Measurements from ENCODE around the gene EVI5L. TPM values are rescaled to one million over a fixed set of nuclear protein-coding genes. Genes with fewer than 3 reads are reported as not detected.

Gene EVI5L
- polyA plus RNA-seq, 4 donors, result 2.9 to 8.4 (median 5.6) TPM

GRCh38 chr19:7894612-7895309 is 64.7 kb downstream of the EVI5L start:
- Histone ChIP-seq H3K4me3 (ENCODE audit: low read depth in 1 of 3, low read length in 3 of 3) (no peak overlapping the region), H3K27ac (ENCODE audit: low read depth in 1 of 3, low read length in 2 of 3) (no peak overlapping the region), H3K4me1 (ENCODE audit: control insufficient read depth in 3 of 3, insufficient read depth in 2 of 3, low read depth in 1 of 3, low read length in 2 of 3) (peaks cover 0 to 2% (median 0%) of the 10 kb centered on the region in 3 donors), H3K9me3 (ENCODE audit: control insufficient read depth in 2 of 2, insufficient read depth in 1 of 2, low read depth in 1 of 2, low read length in 1 of 2) (no peaks in the 10 kb centered on the region), H3K27me3 (ENCODE audit: control insufficient read depth in 3 of 3, insufficient read depth in 3 of 3, low read length in 3 of 3) (no peaks in the 10 kb centered on the region), H3K36me3 (ENCODE audit: control insufficient read depth in 3 of 3, insufficient read depth in 2 of 3, low read depth in 1 of 3, low read length in 3 of 3) (peaks cover 0 to 2% (median 0%) of the 10 kb centered on the region in 3 donors)
- DNase-seq, result no peak
- WGBS, 3 donors, result 26 to 45% (median 39%) methylated on average over 17 to 18 of the region's 18 CpGs
- no peak for FAIRE-seq

GRCh38 chr19:7895565-7895964 is 65.5 kb downstream of the EVI5L start:
- no peak for FAIRE-seq
- no peaks in the 10 kb centered on the region for H3K9me3 ChIP-seq (ENCODE audit: control insufficient read depth in 2 of 2, insufficient read depth in 1 of 2, low read depth in 1 of 2, low read length in 1 of 2)
- no peak overlapping the region for H3K27ac ChIP-seq (ENCODE audit: low read depth in 1 of 3, low read length in 2 of 3)
- H3K36me3 ChIP-seq (ENCODE audit: control insufficient read depth in 3 of 3, insufficient read depth in 2 of 3, low read depth in 1 of 3, low read length in 3 of 3), result peaks cover 0 to 2% (median 0%) of the 10 kb centered on the region in 3 donors
- H3K27me3 ChIP-seq (ENCODE audit: control insufficient read depth in 3 of 3, insufficient read depth in 3 of 3, low read length in 3 of 3), result no peaks in the 10 kb centered on the region
- peaks cover 0 to 2% (median 0%) of the 10 kb centered on the region in 3 donors for H3K4me1 ChIP-seq (ENCODE audit: control insufficient read depth in 3 of 3, insufficient read depth in 2 of 3, low read depth in 1 of 3, low read length in 2 of 3)
- WGBS, 3 donors, result 79 to 86% (median 83%) methylated on average over 13 of the region's 13 CpGs
- H3K4me3 ChIP-seq (ENCODE audit: low read depth in 1 of 3, low read length in 3 of 3), result no peak overlapping the region
- DNase-seq, result no peak

GRCh38 chr19:7897292-7897691 is 67.3 kb downstream of the EVI5L start:
- no peak for FAIRE-seq
- Histone ChIP-seq H3K36me3 (ENCODE audit: control insufficient read depth in 3 of 3, insufficient read depth in 2 of 3, low read depth in 1 of 3, low read length in 3 of 3) (peaks cover 0 to 2% (median 0%) of the 10 kb centered on the region in 3 donors), H3K4me1 (ENCODE audit: control insufficient read depth in 3 of 3, insufficient read depth in 2 of 3, low read depth in 1 of 3, low read length in 2 of 3) (peaks cover 0 to 2% (median 0%) of the 10 kb centered on the region in 3 donors), H3K9me3 (ENCODE audit: control insufficient read depth in 2 of 2, insufficient read depth in 1 of 2, low read depth in 1 of 2, low read length in 1 of 2) (no peaks in the 10 kb centered on the region), H3K27ac (ENCODE audit: low read depth in 1 of 3, low read length in 2 of 3) (no peak overlapping the region), H3K27me3 (ENCODE audit: control insufficient read depth in 3 of 3, insufficient read depth in 3 of 3, low read length in 3 of 3) (no peaks in the 10 kb centered on the region), H3K4me3 (ENCODE audit: low read depth in 1 of 3, low read length in 3 of 3) (no peak overlapping the region)
- peak in 1 of 2 donors; percentile 44 for DNase-seq
- 42 to 72% (median 50%) methylated on average over 11 of the region's 11 CpGs for WGBS, 3 donors

GRCh38 chr19:7898967-7899366 is 68.9 kb downstream of the EVI5L start:
- FAIRE-seq, result no peak

GRCh38 chr19:7899751-7900378 is 69.8 kb downstream of the EVI5L start:
- no peak for FAIRE-seq
- 89 to 92% (median 91%) methylated on average over 32 to 34 of the region's 34 CpGs for WGBS, 3 donors
- DNase-seq, result no peak

More at GRCh38 chr19:7898967-7899366, 68.9 kb downstream of the EVI5L start:
- 91 to 96% (median 94%) methylated on average over 16 of the region's 16 CpGs for WGBS, 3 donors
- no peak overlapping the region for H3K4me3 ChIP-seq (ENCODE audit: low read depth in 1 of 3, low read length in 3 of 3)
- no peaks in the 10 kb centered on the region for H3K27me3 ChIP-seq (ENCODE audit: control insufficient read depth in 3 of 3, insufficient read depth in 3 of 3, low read length in 3 of 3)
- DNase-seq, result no peak
- H3K36me3 ChIP-seq (ENCODE audit: control insufficient read depth in 3 of 3, insufficient read depth in 2 of 3, low read depth in 1 of 3, low read length in 3 of 3), result peaks cover 0 to 2% (median 0%) of the 10 kb centered on the region in 3 donors
- H3K9me3 ChIP-seq (ENCODE audit: control insufficient read depth in 2 of 2, insufficient read depth in 1 of 2, low read depth in 1 of 2, low read length in 1 of 2), result no peaks in the 10 kb centered on the region
- no peak overlapping the region for H3K27ac ChIP-seq (ENCODE audit: low read depth in 1 of 3, low read length in 2 of 3)
- peaks cover 0 to 11% (median 4%) of the 10 kb centered on the region in 3 donors for H3K4me1 ChIP-seq (ENCODE audit: control insufficient read depth in 3 of 3, insufficient read depth in 2 of 3, low read depth in 1 of 3, low read length in 2 of 3)

GRCh38 chr19:7900401-7900870 is 70.4 kb downstream of the EVI5L start:
- DNase-seq, result no peak
- Histone ChIP-seq H3K27me3 (ENCODE audit: control insufficient read depth in 3 of 3, insufficient read depth in 3 of 3, low read length in 3 of 3) (no peaks in the 10 kb centered on the region), H3K27ac (ENCODE audit: low read depth in 1 of 3, low read length in 2 of 3) (no peak overlapping the region), H3K36me3 (ENCODE audit: control insufficient read depth in 3 of 3, insufficient read depth in 2 of 3, low read depth in 1 of 3, low read length in 3 of 3) (peaks cover 0 to 12% (median 0%) of the 10 kb centered on the region in 3 donors), H3K4me3 (ENCODE audit: low read depth in 1 of 3, low read length in 3 of 3) (no peak overlapping the region), H3K9me3 (ENCODE audit: control insufficient read depth in 2 of 2, insufficient read depth in 1 of 2, low read depth in 1 of 2, low read length in 1 of 2) (no peaks in the 10 kb centered on the region), H3K4me1 (ENCODE audit: control insufficient read depth in 3 of 3, insufficient read depth in 2 of 3, low read depth in 1 of 3, low read length in 2 of 3) (peaks cover 0 to 22% (median 4%) of the 10 kb centered on the region in 3 donors)
- no peak for FAIRE-seq
- 84 to 88% (median 85%) methylated on average over 21 of the region's 21 CpGs for WGBS, 3 donors

More at GRCh38 chr19:7899751-7900378, 69.8 kb downstream of the EVI5L start:
- Histone ChIP-seq H3K27me3 (ENCODE audit: control insufficient read depth in 3 of 3, insufficient read depth in 3 of 3, low read length in 3 of 3) (no peaks in the 10 kb centered on the region), H3K4me1 (ENCODE audit: control insufficient read depth in 3 of 3, insufficient read depth in 2 of 3, low read depth in 1 of 3, low read length in 2 of 3) (peaks cover 0 to 17% (median 4%) of the 10 kb centered on the region in 3 donors), H3K27ac (ENCODE audit: low read depth in 1 of 3, low read length in 2 of 3) (no peak overlapping the region), H3K9me3 (ENCODE audit: control insufficient read depth in 2 of 2, insufficient read depth in 1 of 2, low read depth in 1 of 2, low read length in 1 of 2) (no peaks in the 10 kb centered on the region), H3K4me3 (ENCODE audit: low read depth in 1 of 3, low read length in 3 of 3) (no peak overlapping the region), H3K36me3 (ENCODE audit: control insufficient read depth in 3 of 3, insufficient read depth in 2 of 3, low read depth in 1 of 3, low read length in 3 of 3) (peaks cover 0 to 7% (median 0%) of the 10 kb centered on the region in 3 donors)

GRCh38 chr19:7900931-7901330 is 70.9 kb downstream of the EVI5L start:
- 67 to 86% (median 76%) methylated on average over 3 of the region's 3 CpGs for WGBS, 3 donors
- no peak overlapping the region for H3K4me3 ChIP-seq (ENCODE audit: low read depth in 1 of 3, low read length in 3 of 3)
- H3K27ac ChIP-seq (ENCODE audit: low read depth in 1 of 3, low read length in 2 of 3), result no peak overlapping the region
- no peaks in the 10 kb centered on the region for H3K9me3 ChIP-seq (ENCODE audit: control insufficient read depth in 2 of 2, insufficient read depth in 1 of 2, low read depth in 1 of 2, low read length in 1 of 2)
- no peak for FAIRE-seq
- no peak for DNase-seq
- H3K36me3 ChIP-seq (ENCODE audit: control insufficient read depth in 3 of 3, insufficient read depth in 2 of 3, low read depth in 1 of 3, low read length in 3 of 3), result peaks cover 0 to 17% (median 2%) of the 10 kb centered on the region in 3 donors
- H3K27me3 ChIP-seq (ENCODE audit: control insufficient read depth in 3 of 3, insufficient read depth in 3 of 3, low read length in 3 of 3), result no peaks in the 10 kb centered on the region
- H3K4me1 ChIP-seq (ENCODE audit: control insufficient read depth in 3 of 3, insufficient read depth in 2 of 3, low read depth in 1 of 3, low read length in 2 of 3), result peaks cover 0 to 24% (median 4%) of the 10 kb centered on the region in 3 donors

GRCh38 chr19:7901337-7901736 is 71.3 kb downstream of the EVI5L start:
- Histone ChIP-seq H3K27me3 (ENCODE audit: control insufficient read depth in 3 of 3, insufficient read depth in 3 of 3, low read length in 3 of 3) (no peaks in the 10 kb centered on the region), H3K9me3 (ENCODE audit: control insufficient read depth in 2 of 2, insufficient read depth in 1 of 2, low read depth in 1 of 2, low read length in 1 of 2) (no peaks in the 10 kb centered on the region), H3K27ac (ENCODE audit: low read depth in 1 of 3, low read length in 2 of 3) (no peak overlapping the region), H3K4me1 (ENCODE audit: control insufficient read depth in 3 of 3, insufficient read depth in 2 of 3, low read depth in 1 of 3, low read length in 2 of 3) (peaks cover 0 to 24% (median 4%) of the 10 kb centered on the region in 3 donors), H3K36me3 (ENCODE audit: control insufficient read depth in 3 of 3, insufficient read depth in 2 of 3, low read depth in 1 of 3, low read length in 3 of 3) (peaks cover 0 to 21% (median 2%) of the 10 kb centered on the region in 3 donors), H3K4me3 (ENCODE audit: low read depth in 1 of 3, low read length in 3 of 3) (no peak overlapping the region)
- FAIRE-seq (no peak), DNase-seq (no peak)
- WGBS, 3 donors, result 83 to 92% (median 92%) methylated on average over 7 of the region's 7 CpGs
